Esophagus muscularis mucosa (tissue), 3 donors: Measurements from ENCODE around the gene VPS39.

Experiments
- CTCF ChIP-seq, 3 experiments: fragments of 200-600 bp in 2 of 3; fragments of 450-650 bp in 1 of 3; sonication (generic) in 2 of 3; IDR thresholded peaks; one replicate each; pipeline ENCODE4 v1.5.1; 2017 to 2019; ENCODE audit warnings: antibody characterized with exemption in 3 of 3, mild to moderate bottlenecking in 2 of 3, moderate library complexity in 1 of 3
- POLR2A ChIP-seq: fragments of 450-650 bp; IDR thresholded peaks from one replicate; pipeline ENCODE4 v1.6.1; 2017; ENCODE audit warnings: antibody characterized with exemption, moderate library complexity, mild to moderate bottlenecking, low read depth

GRCh38 chr15:42141246-42141645, 66.9 kb downstream of the VPS39 start:
- TF ChIP-seq CTCF (IDR thresholded peaks at IDR 0.05) = no peak
- no peak for TF ChIP-seq POLR2A
